ENCODE results near the gene SHISA6.

DNA sequence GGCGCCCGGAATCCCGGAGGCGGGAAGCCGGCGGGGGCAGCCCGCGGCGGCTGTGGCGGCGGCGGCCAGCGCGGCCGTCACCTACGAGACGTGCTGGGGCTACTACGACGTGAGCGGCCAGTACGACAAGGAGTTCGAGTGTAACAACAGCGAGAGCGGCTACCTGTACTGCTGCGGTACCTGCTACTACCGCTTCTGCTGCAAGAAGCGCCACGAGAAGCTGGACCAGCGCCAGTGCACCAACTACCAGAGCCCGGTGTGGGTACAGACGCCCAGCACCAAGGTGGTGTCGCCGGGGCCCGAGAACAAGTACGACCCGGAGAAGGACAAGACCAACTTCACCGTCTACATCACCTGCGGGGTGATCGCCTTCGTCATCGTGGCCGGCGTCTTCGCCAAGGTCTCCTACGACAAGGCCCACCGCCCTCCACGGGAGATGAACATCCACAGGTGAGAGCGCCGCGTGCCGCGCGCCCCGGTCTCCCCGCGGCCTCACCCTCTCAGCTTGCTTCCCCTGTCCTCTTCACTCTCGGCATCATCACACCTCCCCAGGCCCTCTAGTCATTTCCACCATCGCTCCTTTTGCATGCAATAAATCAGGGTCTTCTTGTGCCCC is 706 bp downstream of the SHISA6 start:
- TF ChIP-seq, protein P1, sequence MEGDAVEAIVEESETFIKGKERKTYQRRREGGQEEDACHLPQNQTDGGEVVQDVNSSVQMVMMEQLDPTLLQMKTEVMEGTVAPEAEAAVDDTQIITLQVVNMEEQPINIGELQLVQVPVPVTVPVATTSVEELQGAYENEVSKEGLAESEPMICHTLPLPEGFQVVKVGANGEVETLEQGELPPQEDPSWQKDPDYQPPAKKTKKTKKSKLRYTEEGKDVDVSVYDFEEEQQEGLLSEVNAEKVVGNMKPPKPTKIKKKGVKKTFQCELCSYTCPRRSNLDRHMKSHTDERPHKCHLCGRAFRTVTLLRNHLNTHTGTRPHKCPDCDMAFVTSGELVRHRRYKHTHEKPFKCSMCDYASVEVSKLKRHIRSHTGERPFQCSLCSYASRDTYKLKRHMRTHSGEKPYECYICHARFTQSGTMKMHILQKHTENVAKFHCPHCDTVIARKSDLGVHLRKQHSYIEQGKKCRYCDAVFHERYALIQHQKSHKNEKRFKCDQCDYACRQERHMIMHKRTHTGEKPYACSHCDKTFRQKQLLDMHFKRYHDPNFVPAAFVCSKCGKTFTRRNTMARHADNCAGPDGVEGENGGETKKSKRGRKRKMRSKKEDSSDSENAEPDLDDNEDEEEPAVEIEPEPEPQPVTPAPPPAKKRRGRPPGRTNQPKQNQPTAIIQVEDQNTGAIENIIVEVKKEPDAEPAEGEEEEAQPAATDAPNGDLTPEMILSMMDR (IDR thresholded peaks at IDR 0.05): no peak
- TF ChIP-seq POLR2A (IDR thresholded peaks at IDR 0.05): no peak
- no peak for TF ChIP-seq POLR2AphosphoS5 (IDR thresholded peaks at IDR 0.05)
- no peak for TF ChIP-seq EP300 (IDR thresholded peaks at IDR 0.05; ENCODE audit: low read depth)

Measured in transverse colon (tissue), 4 donors.